DND-41 (cell line): ENCODE results near the gene KIFAP3.
A peak's percentile ranks its signal among the peaks of the same experiment; 100 is the strongest.
"Not testable (repeated sequence)": the region's sequence is repeated elsewhere in the genome, so short reads cannot be mapped to it uniquely, and the experiment has no call there.

Experiments
- ATAC-seq: fragments of 200-7000 bp; cut with Tn5 transposase; 3 replicates; pipeline ENCODE4 v1.9.1; 2021; ENCODE audit warnings: low read depth; ENCODE audit not compliant: insufficient read depth
- DNase-seq: peaks from one replicate; pipeline ENCODE4 v3.0.0-alpha.2; 2020
- H2AFZ ChIP-seq: 2 replicates; pipeline ENCODE4 v1.6.0; 2012; ENCODE audit warnings: low read depth, low read length
- H3K27ac ChIP-seq: 2 replicates; pipeline ENCODE4 v1.5.1; 2012; ENCODE audit warnings: low read length, inconsistent platforms
- H3K27me3 ChIP-seq: fragments of 200-600 bp; sonication (generic); 2 replicates; pipeline ENCODE4 v1.6.0; 2012; ENCODE audit warnings: low read length, mild to moderate bottlenecking, inconsistent platforms; ENCODE audit not compliant: insufficient read depth, poor library complexity
- H3K36me3 ChIP-seq: 2 replicates; pipeline ENCODE4 v1.5.1; 2012; ENCODE audit warnings: low read length, inconsistent platforms; ENCODE audit not compliant: insufficient read depth
- H3K4me1 ChIP-seq: 2 replicates; pipeline ENCODE4 v1.5.1; 2012; ENCODE audit warnings: mild to moderate bottlenecking, low read length; ENCODE audit not compliant: insufficient read depth
- H3K4me2 ChIP-seq: 2 replicates; pipeline ENCODE4 v1.6.0; 2012; ENCODE audit warnings: mild to moderate bottlenecking, moderate library complexity, low read length, inconsistent platforms; ENCODE audit not compliant: insufficient read depth
- H3K4me3 ChIP-seq, 2 experiments: fragments of 200-600 bp in 1 of 2; shearing (Covaris generic) in 1 of 2; 2 replicates each; pipeline ENCODE4 v1.5.1; 2012 to 2016; ENCODE audit warnings: inconsistent platforms in 2 of 2, low read length in 2 of 2, mild to moderate bottlenecking in 2 of 2, low read depth in 1 of 2, moderate library complexity in 1 of 2
- H3K79me2 ChIP-seq: 2 replicates; pipeline ENCODE4 v1.6.0; 2012; ENCODE audit warnings: low read length, inconsistent platforms; ENCODE audit not compliant: insufficient read depth
- H3K9ac ChIP-seq: 2 replicates; pipeline ENCODE4 v1.6.0; 2012; ENCODE audit warnings: low read depth, mild to moderate bottlenecking, inconsistent platforms, low read length, moderate library complexity
- H3K9me3 ChIP-seq: 2 replicates; pipeline ENCODE4 v1.5.1; 2012; ENCODE audit warnings: low read length, moderate library complexity, mild to moderate bottlenecking, inconsistent platforms; ENCODE audit not compliant: insufficient read depth, severe bottlenecking
- H4K20me1 ChIP-seq: 2 replicates; pipeline ENCODE4 v1.6.0; 2012; ENCODE audit warnings: low read length; ENCODE audit not compliant: insufficient read depth
- CTCF ChIP-seq: IDR thresholded peaks from 2 replicates; pipeline ENCODE4 v1.5.1; 2012; ENCODE audit warnings: borderline replicate concordance, low read length, moderate library complexity, mild to moderate bottlenecking; ENCODE audit not compliant: poor library complexity, severe bottlenecking; ENCODE audit errors: extremely low read depth
- EZH2 ChIP-seq: IDR thresholded peaks from 3 replicates; pipeline ENCODE4 v1.6.1; 2012; ENCODE audit warnings: borderline replicate concordance, low read depth, mild to moderate bottlenecking, moderate library complexity, low read length, inconsistent platforms; ENCODE audit not compliant: severe bottlenecking

The KIFAP3 gene

GRCh38 chr1:170097449-170097948, 23.0 kb upstream of the KIFAP3 start:
- no peak overlapping the region for H3K4me2 ChIP-seq
- H3K27me3 ChIP-seq: no peaks in the 10 kb centered on the region
- no peak overlapping the region for H3K9ac ChIP-seq
- no peaks in the 10 kb centered on the region for H3K79me2 ChIP-seq
- no peak for DNase-seq
- no peak overlapping the region for H3K27ac ChIP-seq
- TF ChIP-seq CTCF: no peak
- no peak for TF ChIP-seq EZH2
- H2AFZ ChIP-seq: 0 out of 2 replicates have a peak overlapping the region, but pooled peaks have one; percentile 56
- H3K36me3 ChIP-seq: no peaks in the 10 kb centered on the region
- H3K9me3 ChIP-seq: no peaks in the 10 kb centered on the region
- no peak for ATAC-seq
- no peaks in the 10 kb centered on the region for H4K20me1 ChIP-seq
- no peaks in the 10 kb centered on the region for H3K4me1 ChIP-seq
- no peak overlapping the region for H3K4me3 ChIP-seq

DNA sequence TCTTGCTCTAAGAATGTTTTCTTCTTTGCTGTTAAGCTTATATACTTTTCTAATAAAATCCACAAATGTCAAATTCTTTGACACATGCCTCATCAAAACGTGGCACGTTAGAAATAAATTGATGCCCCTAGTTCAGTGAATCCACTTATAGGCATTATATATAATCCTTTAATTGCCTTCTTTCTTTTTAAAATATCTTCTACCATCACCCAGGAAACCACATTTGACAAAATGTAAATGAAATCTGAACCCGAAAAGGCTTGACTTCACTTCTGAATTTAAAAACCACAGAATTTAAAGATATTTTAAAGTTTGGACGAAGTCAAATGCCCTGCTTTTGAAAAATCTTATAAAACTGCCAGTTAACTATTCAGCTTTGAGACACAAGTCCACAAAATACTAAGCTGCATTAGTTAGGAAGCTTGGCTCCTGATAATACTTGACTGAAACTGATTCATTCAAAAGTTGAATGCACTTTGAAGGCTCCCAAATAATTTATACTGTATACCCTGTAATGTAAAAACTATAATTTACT, 22.4 kb upstream of the KIFAP3 start:
- no peak overlapping the region for H3K27ac ChIP-seq
- H3K27me3 ChIP-seq: no peaks in the 10 kb centered on the region
- no peaks in the 10 kb centered on the region for H4K20me1 ChIP-seq
- no peak overlapping the region for H3K4me2 ChIP-seq
- DNase-seq (no peak), ATAC-seq (no peak)
- no peak overlapping the region for H2AFZ ChIP-seq
- no peak overlapping the region for H3K9ac ChIP-seq
- no peaks in the 10 kb centered on the region for H3K36me3 ChIP-seq
- no peaks in the 10 kb centered on the region for H3K4me1 ChIP-seq
- no peaks in the 10 kb centered on the region for H3K9me3 ChIP-seq
- no peaks in the 10 kb centered on the region for H3K79me2 ChIP-seq
- no peak for TF ChIP-seq EZH2
- TF ChIP-seq CTCF: no peak
- H3K4me3 ChIP-seq: no peak overlapping the region

GRCh38 chr1:170095976-170096748, 21.7 kb upstream of the KIFAP3 start:
- H2AFZ ChIP-seq: no peak overlapping the region
- no peak overlapping the region for H3K4me3 ChIP-seq
- no peaks in the 10 kb centered on the region for H3K36me3 ChIP-seq
- H3K27me3 ChIP-seq: no peaks in the 10 kb centered on the region
- DNase-seq (no peak), ATAC-seq (no peak)
- H3K9ac ChIP-seq: no peak overlapping the region
- no peaks in the 10 kb centered on the region for H3K4me1 ChIP-seq
- H3K4me2 ChIP-seq: no peak overlapping the region
- H4K20me1 ChIP-seq: no peaks in the 10 kb centered on the region
- no peak overlapping the region for H3K27ac ChIP-seq
- H3K79me2 ChIP-seq: no peaks in the 10 kb centered on the region
- no peak for TF ChIP-seq EZH2
- no peak for TF ChIP-seq CTCF
- H3K9me3 ChIP-seq: no peaks in the 10 kb centered on the region

DNA sequence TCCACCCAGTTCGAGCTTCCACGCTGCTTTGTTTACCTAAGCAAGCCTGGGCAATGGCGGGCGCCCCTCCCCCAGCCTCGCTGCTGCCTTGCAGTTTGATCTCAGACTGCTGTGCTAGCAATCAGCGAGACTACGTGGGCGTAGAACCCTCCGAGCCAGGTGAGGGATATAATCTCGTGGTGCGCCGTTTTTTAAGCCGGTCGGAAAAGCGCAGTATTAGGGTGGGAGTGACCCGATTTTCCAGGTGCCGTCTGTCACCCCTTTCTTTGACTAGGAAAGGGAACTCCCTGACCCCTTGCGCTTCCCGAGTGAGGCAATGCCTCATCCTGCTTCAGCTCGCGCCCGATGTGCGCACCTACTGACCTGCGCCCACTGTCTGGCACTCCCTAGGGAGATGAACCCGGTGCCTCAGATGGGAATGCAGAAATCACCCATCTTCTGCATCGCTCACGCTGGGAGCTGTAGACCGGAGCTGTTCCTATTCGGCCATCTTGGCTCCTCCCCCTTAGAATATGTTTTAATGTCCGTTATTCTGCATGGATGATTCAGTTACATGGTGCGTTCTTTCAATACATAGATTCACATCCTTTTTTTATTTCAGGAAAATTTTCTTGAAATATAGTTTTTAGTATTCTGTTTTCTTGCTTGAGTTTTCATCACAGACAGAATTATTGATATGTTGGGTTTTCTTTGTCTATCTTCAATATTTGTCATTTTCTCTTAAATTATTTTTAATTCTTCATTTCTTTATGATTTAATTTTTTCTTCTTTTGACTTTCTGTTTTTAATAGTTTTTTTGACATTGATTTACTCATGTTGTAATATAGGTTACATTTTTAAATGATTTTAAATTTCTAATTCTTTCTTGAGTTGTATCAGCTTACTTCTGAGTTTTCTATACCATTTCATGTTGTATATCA, 20.5 kb upstream of the KIFAP3 start:
- H3K9ac ChIP-seq, H3K4me1 ChIP-seq, H3K4me3 ChIP-seq, H3K4me2 ChIP-seq, ATAC-seq, DNase-seq, H4K20me1 ChIP-seq, H2AFZ ChIP-seq, H3K27ac ChIP-seq, H3K36me3 ChIP-seq, H3K9me3 ChIP-seq, H3K79me2 ChIP-seq, H3K27me3 ChIP-seq: not testable (repeated sequence)
